ENCODE data around the gene SKP2.

Gene SKP2

DNA sequence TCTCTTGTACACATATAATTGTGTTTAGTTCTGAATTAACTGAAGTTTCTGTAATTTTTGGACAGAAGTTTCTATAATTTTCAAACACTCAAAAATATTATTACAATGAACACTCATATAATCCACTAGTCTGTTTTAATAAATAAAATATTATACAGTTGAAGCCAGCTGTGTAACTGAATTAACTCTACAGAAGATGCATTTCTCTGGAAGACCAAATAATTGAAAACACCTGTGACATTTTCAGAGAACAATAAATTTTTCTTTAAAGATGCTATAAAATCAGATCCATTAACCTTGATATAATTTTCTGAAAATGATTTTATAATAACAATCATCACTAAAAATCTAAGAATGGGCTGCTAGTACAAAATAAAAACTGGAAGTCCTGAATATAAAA, 75.1 kb downstream of the SKP2 start:
- Histone ChIP-seq H3K9me3 (ENCODE audit: insufficient read depth, low read length) (no peaks in the 10 kb centered on the region), H3K27ac (ENCODE audit: low read length) (no peak overlapping the region), H2AFZ (ENCODE audit: low read depth, low read length) (no peak overlapping the region), H3K4me1 (ENCODE audit: low read length) (peaks cover 9% of the 10 kb centered on the region), H3K4me3 (ENCODE audit: low read length) (no peak overlapping the region), H3K36me3 (replicated peaks; ENCODE audit: low read depth, low read length) (no peaks in the 10 kb centered on the region), H3K79me2 (ENCODE audit: low read length) (no peaks in the 10 kb centered on the region), H3K9ac (ENCODE audit: low read length) (no peak overlapping the region), H3K4me2 (ENCODE audit: low read length) (no peak overlapping the region), H4K20me1 (ENCODE audit: insufficient read depth, low read length) (no peaks in the 10 kb centered on the region), H3K27me3 (ENCODE audit: low read depth, low read length) (no peaks in the 10 kb centered on the region)
- TF ChIP-seq CTCF (IDR thresholded peaks at IDR 0.05; ENCODE audit: low read depth, low read length), result no peak

DNA sequence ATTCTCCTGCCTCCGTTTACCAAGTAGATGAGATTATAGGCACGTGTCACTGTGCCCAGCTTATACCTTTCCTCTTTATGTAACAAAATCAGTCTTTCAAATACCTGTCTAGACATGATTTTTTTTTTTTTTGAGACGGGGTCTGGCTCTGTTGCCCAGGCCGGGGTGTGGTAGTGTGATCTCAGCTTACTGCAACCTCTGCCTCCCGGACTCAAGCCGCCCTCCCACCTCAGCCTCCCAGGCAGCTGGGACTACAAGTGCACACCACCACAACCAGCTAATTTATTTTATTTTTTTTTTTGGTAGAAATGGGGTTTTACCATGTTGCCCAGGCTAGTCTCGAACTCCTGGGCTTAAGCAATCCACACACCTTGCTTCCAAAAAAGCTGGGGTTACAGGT, 76.6 kb downstream of the SKP2 start:
- H3K4me2 ChIP-seq (ENCODE audit: low read length), result no peak overlapping the region
- no peaks in the 10 kb centered on the region for H3K36me3 ChIP-seq (replicated peaks; ENCODE audit: low read depth, low read length)
- no peak overlapping the region for H3K4me3 ChIP-seq (ENCODE audit: low read length)
- H3K4me1 ChIP-seq (ENCODE audit: low read length), result peaks cover 7% of the 10 kb centered on the region
- no peak overlapping the region for H3K9ac ChIP-seq (ENCODE audit: low read length)
- TF ChIP-seq EZH2phosphoT487 (IDR thresholded peaks at IDR 0.05; ENCODE audit: low read depth) (no peak), CTCF (IDR thresholded peaks at IDR 0.05; ENCODE audit: low read depth, low read length) (no peak)
- no peak overlapping the region for H3K27ac ChIP-seq (ENCODE audit: low read length)
- H3K9me3 ChIP-seq (ENCODE audit: insufficient read depth, low read length), result no peaks in the 10 kb centered on the region
- no peaks in the 10 kb centered on the region for H3K27me3 ChIP-seq (ENCODE audit: low read depth, low read length)
- no peaks in the 10 kb centered on the region for H3K79me2 ChIP-seq (ENCODE audit: low read length)
- no peak overlapping the region for H2AFZ ChIP-seq (ENCODE audit: low read depth, low read length)
- H4K20me1 ChIP-seq (ENCODE audit: insufficient read depth, low read length), result no peaks in the 10 kb centered on the region

DNA sequence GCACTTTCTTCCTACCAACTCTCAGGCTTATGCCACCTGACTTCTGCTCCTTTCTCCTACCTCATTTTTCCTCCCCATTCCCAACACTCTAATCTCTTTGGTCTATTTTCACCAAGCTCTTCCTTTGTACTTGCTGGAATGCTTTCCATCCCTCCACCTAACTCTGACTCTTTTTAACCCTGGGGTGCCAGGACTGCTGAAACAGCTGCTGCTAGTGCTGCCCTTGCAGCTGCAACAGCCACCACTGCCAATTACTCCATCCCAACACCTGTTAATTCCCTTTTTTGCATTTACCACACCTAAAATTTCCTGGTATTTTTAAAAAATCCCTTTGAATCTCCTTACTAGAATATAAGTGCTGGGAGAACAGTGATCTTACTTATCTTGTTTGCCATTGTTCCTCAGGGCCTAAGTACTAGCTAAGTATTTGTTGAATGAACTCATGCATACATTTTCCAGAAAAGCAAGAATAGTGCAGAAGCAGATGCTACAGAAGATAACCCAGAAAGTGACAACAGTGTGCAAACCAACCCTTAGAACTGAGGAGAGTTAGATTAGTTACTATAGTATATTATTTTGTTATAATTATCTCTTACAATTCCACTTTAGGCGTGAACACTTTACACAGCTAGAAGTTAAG, 78.4 kb downstream of the SKP2 start:
- no peak for TF ChIP-seq CTCF (IDR thresholded peaks at IDR 0.05; ENCODE audit: low read depth, low read length)
- no peak for TF ChIP-seq EZH2phosphoT487 (IDR thresholded peaks at IDR 0.05; ENCODE audit: low read depth)
- Histone ChIP-seq H3K9me3 (ENCODE audit: insufficient read depth, low read length) (no peaks in the 10 kb centered on the region), H3K27ac (ENCODE audit: low read length) (no peak overlapping the region), H3K4me1 (ENCODE audit: low read length) (no peaks in the 10 kb centered on the region), H2AFZ (ENCODE audit: low read depth, low read length) (no peak overlapping the region), H3K9ac (ENCODE audit: low read length) (no peak overlapping the region), H3K79me2 (ENCODE audit: low read length) (no peaks in the 10 kb centered on the region), H3K27me3 (ENCODE audit: low read depth, low read length) (no peaks in the 10 kb centered on the region), H3K4me3 (ENCODE audit: low read length) (no peak overlapping the region), H3K36me3 (replicated peaks; ENCODE audit: low read depth, low read length) (no peaks in the 10 kb centered on the region), H4K20me1 (ENCODE audit: insufficient read depth, low read length) (no peaks in the 10 kb centered on the region), H3K4me2 (ENCODE audit: low read length) (no peak overlapping the region)

GRCh38 chr5:36232533-36232932, 80.6 kb downstream of the SKP2 start:
- Histone ChIP-seq H3K4me3 (ENCODE audit: low read length) (no peak overlapping the region), H3K4me1 (ENCODE audit: low read length) (peaks cover 11% of the 10 kb centered on the region), H2AFZ (ENCODE audit: low read depth, low read length) (no peak overlapping the region), H3K27me3 (ENCODE audit: low read depth, low read length) (no peaks in the 10 kb centered on the region), H3K9me3 (ENCODE audit: insufficient read depth, low read length) (no peaks in the 10 kb centered on the region), H3K9ac (ENCODE audit: low read length) (no peak overlapping the region), H4K20me1 (ENCODE audit: insufficient read depth, low read length) (peaks cover 3% of the 10 kb centered on the region; the same call in 1 of the 2 replicates), H3K79me2 (ENCODE audit: low read length) (peaks cover 6% of the 10 kb centered on the region), H3K36me3 (replicated peaks; ENCODE audit: low read depth, low read length) (no peaks in the 10 kb centered on the region), H3K27ac (ENCODE audit: low read length) (no peak overlapping the region), H3K4me2 (ENCODE audit: low read length) (no peak overlapping the region)
- TF ChIP-seq EZH2phosphoT487 (IDR thresholded peaks at IDR 0.05; ENCODE audit: low read depth) (no peak), CTCF (IDR thresholded peaks at IDR 0.05; ENCODE audit: low read depth, low read length) (no peak)
